K562 (cell line): Measurements from ENCODE around the gene CEP192. TPM values are rescaled to one million over a fixed set of nuclear protein-coding genes. Genes with fewer than 3 reads are reported as not detected.

ENCODE experiments used
- ATAC-seq: fragments of 200-7000 bp; cut with Tn5 transposase; 3 replicates; pipeline ENCODE4 v1.9.1; 2020; ENCODE audit warnings: moderate library complexity
- Bru-seq: library from RNA; stranded (reverse); fragments of 400-500 nt; gene quantifications from one replicate; lab custom pipeline; 2021; lab: Mats Ljungman, UMichigan
- BruChase-seq, 2 experiments: library from RNA; stranded (reverse); fragments of 400-500 nt; gene quantifications; one replicate each; lab custom pipeline; 2021; lab: Mats Ljungman, UMichigan
- BruUV-seq: library from RNA; stranded (reverse); fragments of 400-500 nt; replicated peaks from 2 replicates; lab custom pipeline; 2021; lab: Mats Ljungman, UMichigan
- CTCF ChIA-PET: fragments of 300-600 bp; formaldehyde crosslinking; extraction: SDS; loops from one replicate; lab custom pipeline; 2021; ENCODE audit warnings: low intra/inter-chr PET ratio; lab: Yijun Ruan, JAX
- POLR2A ChIA-PET: fragments of 300-600, 350-650 bp; sonication (Branson Sonifier 250); formaldehyde crosslinking; extraction: SDS; loops from one replicate; lab custom pipeline; 2021; ENCODE audit warnings: antibody characterized with exemption, inconsistent platforms; lab: Yijun Ruan, JAX
- DNase-seq, 4 experiments: peaks; one replicate each; pipeline versions ENCODE4 v3.0.0 to v3.0.0-alpha.2; 2011 to 2018; ENCODE audit warnings: low spot score in 3 of 4, mixed read lengths in 3 of 4; ENCODE audit errors: extremely low read depth in 1 of 4
- FAIRE-seq: peaks from 2 replicates; lab custom pipeline; 2011; peaks lifted over from hg19 to GRCh38; lab: Jason Lieb, UNC
- H2AFZ ChIP-seq: 2 replicates; pipeline ENCODE4 v1.6.0; 2011; ENCODE audit warnings: low read depth, low read length, control low read depth, inconsistent platforms
- H3K27ac ChIP-seq: fragments of 200-600 bp; 3 replicates; pipeline ENCODE4 v1.8.0; 2011; ENCODE audit warnings: low read depth, mild to moderate bottlenecking, control low read depth, inconsistent platforms, low read length, moderate library complexity, mixed read lengths; ENCODE audit errors: extremely low read depth
- H3K27me3 ChIP-seq, 2 experiments: fragments of 300-600 bp in 1 of 2; 2 replicates in 1 of 2; 3 replicates in 1 of 2; pipeline versions ENCODE4 v1.6.0 to v1.8.0; 2011; ENCODE audit warnings: inconsistent platforms in 2 of 2, low read length in 2 of 2, mild to moderate bottlenecking in 1 of 2, mixed read lengths in 1 of 2, moderate library complexity in 1 of 2; ENCODE audit not compliant: control insufficient read depth in 2 of 2, insufficient read depth in 2 of 2
- H3K36me3 ChIP-seq: fragments of 300-600 bp; 3 replicates; pipeline ENCODE4 v1.8.0; 2011; ENCODE audit warnings: mild to moderate bottlenecking, low read length, inconsistent platforms; ENCODE audit not compliant: control insufficient read depth, insufficient read depth
- H3K4me1 ChIP-seq, 2 experiments: fragments of 200-600 bp in 1 of 2; replicated peaks in 1 of 2; 2 replicates in 1 of 2; 3 replicates in 1 of 2; pipeline versions ENCODE4 v1.5.1 to v1.8.0; 2011; ENCODE audit warnings: inconsistent platforms in 2 of 2, low read length in 2 of 2, mild to moderate bottlenecking in 1 of 2, mixed read lengths in 1 of 2, moderate library complexity in 1 of 2; ENCODE audit not compliant: control insufficient read depth in 2 of 2, insufficient read depth in 2 of 2
- H3K4me2 ChIP-seq: 2 replicates; pipeline ENCODE4 v1.6.1; 2011; ENCODE audit warnings: low read length, control low read depth, inconsistent platforms, mixed read lengths; ENCODE audit not compliant: insufficient read depth
- H3K4me3 ChIP-seq: fragments of 200-600 bp; sonication (generic), shearing (Covaris generic); 2 replicates; pipeline ENCODE4 v1.5.1; 2016; ENCODE audit warnings: control low read depth, inconsistent platforms
- H3K79me2 ChIP-seq: fragments of 200-600 bp; 3 replicates; pipeline ENCODE4 v1.8.0; 2011; ENCODE audit warnings: low read length, inconsistent platforms; ENCODE audit not compliant: control insufficient read depth, insufficient read depth
- H3K9ac ChIP-seq, 2 experiments: 2 replicates each; pipeline versions ENCODE4 v1.6.0 to v1.6.1; 2011; ENCODE audit warnings: low read depth in 2 of 2, low read length in 2 of 2, control low read depth in 1 of 2, inconsistent platforms in 1 of 2, mild to moderate bottlenecking in 1 of 2, mixed read lengths in 1 of 2; ENCODE audit not compliant: insufficient read depth in 1 of 2
- H3K9me1 ChIP-seq: one replicate; pipeline ENCODE4 v1.6.0; 2011; ENCODE audit warnings: inconsistent platforms, mild to moderate bottlenecking, low read length, moderate library complexity; ENCODE audit not compliant: control insufficient read depth, insufficient read depth
- H3K9me3 ChIP-seq: replicated peaks from 2 replicates; pipeline ENCODE4 v1.5.1; 2011; ENCODE audit warnings: low read depth, low read length, inconsistent platforms; ENCODE audit not compliant: control insufficient read depth, insufficient read depth
- H4K20me1 ChIP-seq: replicated peaks from 2 replicates; pipeline ENCODE4 v1.6.1; 2011; ENCODE audit warnings: low read length, inconsistent platforms, mixed read lengths; ENCODE audit not compliant: control insufficient read depth, insufficient read depth
- ARHGAP35 ChIP-seq: fragments of 450-650 bp; IDR thresholded peaks from 2 replicates; pipeline ENCODE4 v1.6.1; 2018; ENCODE audit not compliant: partially characterized antibody
- ATF4 ChIP-seq: fragments of 450-650 bp; formaldehyde crosslinking; IDR thresholded peaks from 2 replicates; pipeline ENCODE4 v1.4.0; 2022; ENCODE audit warnings: mild to moderate bottlenecking, moderate library complexity
- HMGXB4 ChIP-seq: sonication (generic); formaldehyde crosslinking; IDR thresholded peaks from 2 replicates; pipeline ENCODE4 v1.8.1; 2023; ENCODE audit warnings: mild to moderate bottlenecking, missing genetic modification reagents
- KDM4B ChIP-seq, 2 experiments: fragments of 450-650 bp in 1 of 2; sonication (generic) in 1 of 2; IDR thresholded peaks; 2 replicates each; pipeline ENCODE4 v1.6.1; 2016 to 2017; ENCODE audit warnings: borderline replicate concordance in 2 of 2, antibody characterized with exemption in 1 of 2, low read depth in 1 of 2, mild to moderate bottlenecking in 1 of 2
- KDM5B ChIP-seq: fragments of 200-600 bp; sonication (generic); IDR thresholded peaks from 2 replicates; pipeline ENCODE4 v1.6.1; 2012; ENCODE audit warnings: low read depth, mild to moderate bottlenecking, moderate library complexity, low read length, control low read depth, inconsistent platforms; ENCODE audit not compliant: insufficient replicate concordance
- LARP7 ChIP-seq: fragments of 450-650 bp; IDR thresholded peaks from 2 replicates; pipeline ENCODE4 v1.6.1; 2016
- PHF8 ChIP-seq: fragments of 200-600 bp; sonication (generic); IDR thresholded peaks from 2 replicates; pipeline ENCODE4 v1.6.1; 2012; ENCODE audit warnings: mixed run types, mild to moderate bottlenecking, inconsistent platforms, low read length, moderate library complexity, borderline replicate concordance
- SNRNP70 ChIP-seq: fragments of 200-400 bp; formaldehyde crosslinking; optimal IDR thresholded peaks from 2 replicates; pipeline ENCODE3; 2017; ENCODE audit warnings: low read depth, low read length
- U2AF1 ChIP-seq: fragments of 200-400 bp; formaldehyde crosslinking; optimal IDR thresholded peaks from 2 replicates; pipeline ENCODE3; 2017; ENCODE audit warnings: mild to moderate bottlenecking, low read depth, low read length, moderate library complexity
- ZSCAN32 ChIP-seq: fragments of 450-650 bp; formaldehyde crosslinking; IDR thresholded peaks from 2 replicates; pipeline ENCODE4 v1.4.0; 2020; ENCODE audit warnings: mild to moderate bottlenecking, moderate library complexity
- WGBS: fragments of 100-300 bp; shearing (Covaris generic); methylation state at CpG from one replicate; pipeline ENCODE4 v1.1.6; 2016; ENCODE audit warnings: low coverage, mixed read lengths; ENCODE audit not compliant: insufficient coverage; ENCODE audit errors: missing lambda C conversion rate; 5-methylcytosine and 5-hydroxymethylcytosine counted together
- in situ Hi-C: fragments of 300-500 bp; cut with MboI; formaldehyde crosslinking; loops from 4 replicates; pipeline ENCODE4 v1.15.0; 2018; ENCODE audit warnings: inconsistent platforms, mixed read lengths
- intact Hi-C: fragments of 100-400 bp; cut with micrococcal nuclease; formaldehyde crosslinking; loops from 2 replicates; pipeline ENCODE4 v1.14.2; 2022
- long read RNA-seq, 3 experiments: library from polyadenylated mRNA in 2 of 3; library from RNA in 1 of 3; unstranded in 2 of 3; stranded (forward) in 1 of 3; transcript quantifications; one replicate each; pipeline ENCODE4 v2.0.0, GENCODE V29; 2019 to 2022
- polyA minus RNA-seq, 3 experiments: library from RNA; depleted of rRNA, polyadenylated mRNA; stranded (reverse); fragments of >200 nt; gene quantifications; 2 replicates each; pipeline ENCODE4 v1.2.3, GENCODE V29; 2011
- polyA plus RNA-seq, 8 experiments: library from polyadenylated mRNA; depleted of rRNA in 4 of 8; stranded (reverse) in 5 of 8; unstranded in 3 of 8; fragments of >200 nt; fragmentation: Nextera tagmentation in 2 of 8; fragmentation: Illumina TruSeq in 1 of 8; extraction: Ambion mirVana in 2 of 8; extraction: Trizol in 1 of 8; gene quantifications; 2 replicates each; pipeline versions ENCODE4 v1.2.1 to v1.2.3, GENCODE V29; 2011 to 2014; ENCODE audit warnings: inconsistent platforms in 1 of 8, missing spikeins in 1 of 8
- total RNA-seq, 7 experiments: library from RNA; depleted of rRNA in 6 of 7; stranded (reverse); fragments of >200 nt in 6 of 7; fragmentation: Illumina TruSeq in 2 of 7; extraction: Trizol in 2 of 7; gene quantifications; 2 replicates each; pipeline versions ENCODE4 v1.2.1 to v1.2.3, GENCODE V29; 2011 to 2021; ENCODE audit warnings: low replicate concordance in 1 of 7

Gene CEP192
- 63.0 and 175 TPM in 2 replicates for total RNA-seq (2011; cell fraction: chromatin; rRNA removed; ENCODE audit: low replicate concordance)
- total RNA-seq (2011; cell fraction: nucleolus; rRNA removed): 44.0 and 64.6 TPM in 2 replicates
- total RNA-seq (2011; cell fraction: nucleoplasm; rRNA removed): 59.5 and 69.4 TPM in 2 replicates
- 27.5 and 31.3 TPM in 2 replicates for total RNA-seq (2014; rRNA removed)
- total RNA-seq (2014; rRNA removed; fragmentation: Illumina TruSeq; extraction: Trizol): 45.9 and 47.3 TPM in 2 replicates
- total RNA-seq (2015; rRNA removed; fragmentation: Illumina TruSeq; extraction: Trizol): 45.1 and 48.0 TPM in 2 replicates
- 35.8 and 41.6 TPM in 2 replicates for total RNA-seq (2021)
- 51.9 and 54.4 TPM in 2 replicates for polyA plus RNA-seq (2011; rRNA removed)
- 16.3 and 30.9 TPM in 2 replicates for polyA plus RNA-seq (2011; cell fraction: cytosol; rRNA removed)
- polyA plus RNA-seq (2011; cell fraction: nucleus; rRNA removed): 67.0 and 100 TPM in 2 replicates
- polyA plus RNA-seq (2012): 23.2 and 25.4 TPM in 2 replicates
- polyA plus RNA-seq (2014; fragmentation: Illumina TruSeq; extraction: Trizol): 30.7 and 37.9 TPM in 2 replicates
- 10 to 100 TPM; 14.4 to 30.5 TPM for polyA plus RNA-seq (2014; fragmentation: Nextera tagmentation; extraction: Ambion mirVana)
- polyA plus RNA-seq (2014; rRNA removed): 30.9 and 34.9 TPM in 2 replicates
- 109 and 127 TPM in 2 replicates for polyA minus RNA-seq (2011; rRNA and poly(A)+ RNA removed)
- 34.9 and 45.1 TPM in 2 replicates for polyA minus RNA-seq (2011; cell fraction: cytosol; rRNA and poly(A)+ RNA removed)
- polyA minus RNA-seq (2011; cell fraction: nucleus; rRNA and poly(A)+ RNA removed): 63.0 and 107 TPM in 2 replicates
- percentile 89 among the genes with signal in this experiment for Bru-seq, nascent RNA
- percentile 94 among the genes with signal in this experiment for BruChase-seq, experiment 1, labeled RNA remaining after a 2-hour chase
- percentile 94 among the genes with signal in this experiment for BruChase-seq, experiment 2, labeled RNA remaining after a 6-hour chase
- long read RNA-seq, experiment 1, full-length matches to known transcripts: 1 of 17 reads
- long read RNA-seq, experiment 1, partial matches to known transcripts: 11 of 17 reads
- long read RNA-seq, experiment 1, other reads (novel, unspliced or antisense): 5 of 17 reads
- long read RNA-seq, experiment 2, partial matches to known transcripts: 2 of 7 reads
- long read RNA-seq, experiment 2, other reads (novel, unspliced or antisense): 5 of 7 reads
- long read RNA-seq, experiment 3, partial matches to known transcripts: 10 of 12 reads
- long read RNA-seq, experiment 3, other reads (novel, unspliced or antisense): 2 of 12 reads

DNA sequence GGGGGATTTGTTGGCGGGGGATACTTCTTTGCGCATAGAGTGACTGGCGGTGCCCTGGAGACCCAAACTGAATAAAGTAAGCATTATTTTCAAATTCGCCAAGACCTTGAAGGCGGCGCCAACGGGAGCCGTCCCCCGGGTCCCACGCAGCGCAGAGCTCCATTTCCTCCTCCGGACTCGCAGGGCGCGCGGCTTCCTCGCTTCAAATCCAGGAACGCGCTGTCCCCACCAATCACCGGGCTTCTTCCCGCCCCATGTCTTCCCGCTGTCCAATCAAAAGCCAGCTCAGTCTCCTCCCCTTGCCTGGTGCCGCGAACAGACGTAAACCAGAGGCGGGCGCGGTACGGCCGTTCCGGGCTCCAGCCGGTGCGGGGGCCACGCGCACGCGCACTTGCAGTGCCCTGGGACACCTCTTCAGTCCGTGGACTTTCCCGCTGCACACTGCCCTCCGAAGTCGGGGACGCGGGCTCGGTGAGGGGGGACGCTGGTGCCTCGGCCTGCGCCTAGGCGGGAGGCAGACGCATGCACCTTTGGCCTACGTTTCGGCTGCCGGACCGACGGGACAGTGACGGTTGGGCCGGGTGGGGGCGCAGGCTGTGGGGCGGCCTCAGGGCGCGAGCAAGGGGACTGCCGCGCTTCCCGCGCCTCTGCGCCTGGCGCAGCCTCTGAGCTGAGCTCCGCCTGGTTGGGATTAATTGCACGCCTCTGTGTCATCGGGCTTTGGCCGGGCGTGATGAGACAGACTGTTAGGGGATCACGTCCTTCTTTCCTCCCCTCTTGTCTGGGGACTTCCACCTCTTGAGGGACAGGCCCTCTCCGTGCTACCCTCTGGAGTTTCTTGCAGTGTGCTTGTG lies at the start of gene CEP192:
TSS of gene CEP192 (plus strand) at position 396 of the 854 bp plus-strand sequence. CDS start 8,063 bp downstream, outside the sequence.
- peak within 1 kb of the TSS; percentile 85 to 92 for H3K9ac ChIP-seq
- ATAC-seq: peak; percentile 92
- FAIRE-seq: peak; percentile 91
- in situ Hi-C loops (no loop called here), intact Hi-C loops (loop anchor here (2.0 to 10.0 kb wide), 2 partner anchors 44 to 106 kb away; partner anchors contain the start of gene PTPN2)
- no peaks in the 10 kb centered on the region for H3K27me3 ChIP-seq
- peak; percentile 97 to 99 (median 98) for DNase-seq
- ChIA-PET CTCF (interaction anchor here (0.6 kb wide), 1 partner anchor 132 kb away, joined by 3 read pairs; no protein-coding TSS in a partner anchor), POLR2A (interaction anchor here (0.6 to 1.5 kb wide), 16 partner anchors 9 to 298 kb away, joined by 3 to 8 read pairs (median 4); partner anchors contain the start of genes CEP76, PSMG2 and SEH1L)
- H2AFZ ChIP-seq: peak within 1 kb of the TSS; percentile 94
- H3K4me2 ChIP-seq: peak within 1 kb of the TSS; percentile 97
- H4K20me1 ChIP-seq: peaks cover 5% of the 10 kb centered on the region; the same call in 1 of the 2 replicates
- H3K4me1 ChIP-seq: peaks cover 25 to 28% of the 10 kb centered on the region in 2 experiments; a peak in 4 of 5 replicates
- H3K9me1 ChIP-seq: no peaks in the 10 kb centered on the region
- peak within 1 kb of the TSS; percentile 93 for H3K27ac ChIP-seq
- peaks cover 59% of the 10 kb centered on the region for H3K79me2 ChIP-seq
- under 1% methylated on average over 60 of the region's 73 CpGs for WGBS
- H3K9me3 ChIP-seq: peaks cover 14% of the 10 kb centered on the region; the same call in 1 of the 2 replicates
- H3K36me3 ChIP-seq: peaks cover 39% of the 10 kb centered on the region
- BruUV-seq: TSS peak; percentile 52
- peak within 1 kb of the TSS; percentile 68 for H3K4me3 ChIP-seq
- TF ChIP-seq SNRNP70 (no peak), ZSCAN32 (no peak), KDM5B (peak; percentile 91), LARP7 (no peak), HMGXB4 (CRISPR knock-in tag) (peak; percentile 75; the same call in 1 of the 2 replicates), KDM4B (IDR thresholded peaks at IDR 0.05; ENCODE audit: borderline replicate concordance in 2 of 2, low read depth in 1 of 2) (no peak; a peak in 1 of 4 replicates), U2AF1 (peak; percentile 47), ARHGAP35 (no peak), ATF4 (CRISPR knock-in tag) (no peak), PHF8 (peak; percentile 97)
